ENCODE results near the gene CHP1.

GRCh38 chr15:41258750-41259471 lies 27.8 kb downstream of the CHP1 start:
- TF ChIP-seq, protein P1, sequence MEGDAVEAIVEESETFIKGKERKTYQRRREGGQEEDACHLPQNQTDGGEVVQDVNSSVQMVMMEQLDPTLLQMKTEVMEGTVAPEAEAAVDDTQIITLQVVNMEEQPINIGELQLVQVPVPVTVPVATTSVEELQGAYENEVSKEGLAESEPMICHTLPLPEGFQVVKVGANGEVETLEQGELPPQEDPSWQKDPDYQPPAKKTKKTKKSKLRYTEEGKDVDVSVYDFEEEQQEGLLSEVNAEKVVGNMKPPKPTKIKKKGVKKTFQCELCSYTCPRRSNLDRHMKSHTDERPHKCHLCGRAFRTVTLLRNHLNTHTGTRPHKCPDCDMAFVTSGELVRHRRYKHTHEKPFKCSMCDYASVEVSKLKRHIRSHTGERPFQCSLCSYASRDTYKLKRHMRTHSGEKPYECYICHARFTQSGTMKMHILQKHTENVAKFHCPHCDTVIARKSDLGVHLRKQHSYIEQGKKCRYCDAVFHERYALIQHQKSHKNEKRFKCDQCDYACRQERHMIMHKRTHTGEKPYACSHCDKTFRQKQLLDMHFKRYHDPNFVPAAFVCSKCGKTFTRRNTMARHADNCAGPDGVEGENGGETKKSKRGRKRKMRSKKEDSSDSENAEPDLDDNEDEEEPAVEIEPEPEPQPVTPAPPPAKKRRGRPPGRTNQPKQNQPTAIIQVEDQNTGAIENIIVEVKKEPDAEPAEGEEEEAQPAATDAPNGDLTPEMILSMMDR (IDR thresholded peaks at IDR 0.05), result no peak
- no peak for TF ChIP-seq EZH2 (IDR thresholded peaks at IDR 0.05; ENCODE audit: borderline replicate concordance, insufficient read depth, low read depth, low read length, poor library complexity, severe bottlenecking)
